Measurements from ENCODE around the gene EXOC6B.

Gene EXOC6B

DNA sequence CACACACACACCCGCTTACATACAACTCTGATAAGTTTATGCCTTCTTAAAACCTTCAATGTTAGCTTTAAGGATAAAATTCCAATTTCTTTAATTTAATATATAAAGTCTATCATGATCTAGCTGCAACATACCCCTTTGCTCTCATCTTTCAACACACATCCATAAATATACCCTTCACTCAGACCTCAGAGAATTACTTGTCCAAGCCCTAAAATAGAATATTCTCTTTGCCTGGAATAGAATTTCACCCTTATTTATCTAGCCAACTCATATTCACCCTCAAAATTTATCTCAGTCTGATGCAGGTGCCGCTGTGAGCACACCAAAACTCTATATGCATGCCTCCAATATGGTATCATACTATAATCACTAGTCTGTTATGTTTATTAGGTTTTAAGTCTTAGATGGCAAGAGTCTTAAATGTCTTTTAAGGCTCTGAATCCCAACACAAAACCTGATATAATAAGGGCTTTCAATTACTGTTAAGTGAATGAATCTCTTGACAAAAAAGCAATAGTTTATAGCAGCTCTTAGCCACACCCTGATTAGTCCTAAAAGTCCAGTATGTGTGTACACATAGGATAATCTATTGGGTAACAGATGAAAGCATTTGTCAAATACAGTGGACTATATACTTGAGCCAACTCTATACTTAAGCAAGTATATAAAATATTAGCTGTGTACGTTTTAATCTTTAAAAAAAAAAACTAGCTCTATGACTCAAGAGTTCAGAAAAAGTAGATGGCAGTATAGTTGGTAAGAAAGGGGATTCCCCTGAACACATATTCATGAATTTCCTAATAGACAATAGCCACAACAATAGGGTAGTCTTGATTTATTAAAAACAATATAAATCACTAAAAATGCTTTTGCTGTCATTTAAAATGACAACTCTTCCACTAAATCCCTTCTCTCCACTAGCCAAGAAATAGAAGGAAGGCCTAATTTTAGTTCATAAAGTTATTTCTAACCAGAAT lies 144.5 kb downstream of the EXOC6B start:
- H3K79me2 ChIP-seq: no peaks in the 10 kb centered on the region
- H3K27me3 ChIP-seq (ENCODE audit: control insufficient read depth, insufficient read depth, low read length): no peaks in the 10 kb centered on the region
- H3K9me3 ChIP-seq (ENCODE audit: control insufficient read depth, low read length): no peaks in the 10 kb centered on the region
- no peak overlapping the region for H3K4me3 ChIP-seq (ENCODE audit: low read depth, low read length)
- H3K36me3 ChIP-seq (ENCODE audit: control insufficient read depth, insufficient read depth, low read length): no peaks in the 10 kb centered on the region
- TF ChIP-seq CTCF (IDR thresholded peaks at IDR 0.05): no peak
- H2AFZ ChIP-seq: no peak overlapping the region
- H3K4me2 ChIP-seq (ENCODE audit: low read length): no peak overlapping the region
- no peak overlapping the region for H3K9ac ChIP-seq
- H3K27ac ChIP-seq: no peak overlapping the region
- H3K4me1 ChIP-seq: peaks cover 4% of the 10 kb centered on the region

DNA sequence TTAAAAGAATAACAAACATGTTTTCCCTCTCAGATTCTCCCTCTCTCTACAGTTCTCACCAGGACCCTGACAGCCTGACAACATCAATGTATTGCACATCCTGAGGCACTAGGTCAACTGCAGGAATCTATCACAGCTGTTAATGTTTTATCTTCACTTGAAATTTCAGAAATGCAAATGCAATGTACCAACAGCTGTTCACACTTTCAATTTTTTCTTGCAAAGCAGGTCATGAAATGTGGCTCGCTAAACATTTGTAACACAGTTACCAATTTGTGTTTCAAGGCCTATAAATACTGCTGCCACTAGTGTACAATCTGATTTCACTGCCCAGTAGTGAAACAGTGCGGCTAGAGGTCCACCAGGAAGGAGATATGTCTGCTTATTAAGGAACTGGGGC lies 147.8 kb downstream of the EXOC6B start:
- no peak overlapping the region for H3K9ac ChIP-seq
- peaks cover 4% of the 10 kb centered on the region for H3K4me1 ChIP-seq
- H3K4me2 ChIP-seq (ENCODE audit: low read length): no peak overlapping the region
- no peaks in the 10 kb centered on the region for H3K79me2 ChIP-seq
- H3K27ac ChIP-seq: no peak overlapping the region
- TF ChIP-seq CTCF (IDR thresholded peaks at IDR 0.05): no peak
- H3K27me3 ChIP-seq (ENCODE audit: control insufficient read depth, insufficient read depth, low read length): no peaks in the 10 kb centered on the region
- no peaks in the 10 kb centered on the region for H3K9me3 ChIP-seq (ENCODE audit: control insufficient read depth, low read length)
- no peak overlapping the region for H2AFZ ChIP-seq
- H3K36me3 ChIP-seq (ENCODE audit: control insufficient read depth, insufficient read depth, low read length): no peaks in the 10 kb centered on the region
- no peak overlapping the region for H3K4me3 ChIP-seq (ENCODE audit: low read depth, low read length)

DNA sequence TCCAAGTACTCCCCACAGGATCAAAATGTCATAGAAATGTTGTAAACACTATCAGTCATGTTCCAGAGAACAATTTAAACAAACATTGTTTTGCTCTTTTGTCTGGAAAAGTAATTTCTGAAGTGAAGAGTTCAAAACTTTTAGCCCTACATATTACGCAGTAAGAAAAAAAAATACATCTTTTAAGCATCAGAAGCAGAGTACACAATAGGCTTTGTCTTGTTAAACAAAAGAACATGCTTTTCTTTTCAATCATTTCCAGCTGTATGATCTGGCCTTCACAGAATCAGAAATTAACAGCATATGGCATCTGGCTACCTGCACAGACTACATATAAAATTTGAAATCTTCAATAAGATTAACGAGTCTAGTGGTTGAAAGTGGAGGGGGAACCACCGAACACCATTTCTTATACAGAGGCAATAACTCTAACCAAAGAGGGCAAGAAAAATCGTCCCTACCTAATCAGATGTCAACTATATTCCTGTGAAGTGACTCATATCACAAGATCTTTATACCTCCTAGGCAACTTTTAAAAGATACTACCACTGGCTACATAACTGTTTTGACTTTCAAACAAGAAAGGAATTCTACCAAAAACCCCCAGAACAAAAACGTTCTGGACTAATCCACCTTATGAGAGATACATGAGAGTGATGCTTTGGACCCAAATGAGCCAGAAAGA lies 149.3 kb downstream of the EXOC6B start:
- TF ChIP-seq CTCF (IDR thresholded peaks at IDR 0.05): no peak
- H3K4me1 ChIP-seq: peaks cover 4% of the 10 kb centered on the region
- H3K4me2 ChIP-seq (ENCODE audit: low read length): no peak overlapping the region
- H3K27ac ChIP-seq: no peak overlapping the region
- no peak overlapping the region for H3K4me3 ChIP-seq (ENCODE audit: low read depth, low read length)
- H3K36me3 ChIP-seq (ENCODE audit: control insufficient read depth, insufficient read depth, low read length): no peaks in the 10 kb centered on the region
- no peak overlapping the region for H3K9ac ChIP-seq
- H3K79me2 ChIP-seq: no peaks in the 10 kb centered on the region
- H3K9me3 ChIP-seq (ENCODE audit: control insufficient read depth, low read length): no peaks in the 10 kb centered on the region
- no peaks in the 10 kb centered on the region for H3K27me3 ChIP-seq (ENCODE audit: control insufficient read depth, insufficient read depth, low read length)
- no peak overlapping the region for H2AFZ ChIP-seq

GRCh38 chr2:72674982-72675915 lies 150.6 kb downstream of the EXOC6B start:
- H3K27me3 ChIP-seq (ENCODE audit: control insufficient read depth, insufficient read depth, low read length): no peaks in the 10 kb centered on the region
- no peaks in the 10 kb centered on the region for H3K36me3 ChIP-seq (ENCODE audit: control insufficient read depth, insufficient read depth, low read length)
- H3K27ac ChIP-seq: no peak overlapping the region
- H3K79me2 ChIP-seq: no peaks in the 10 kb centered on the region
- no peak for TF ChIP-seq CTCF (IDR thresholded peaks at IDR 0.05)
- peaks cover 4% of the 10 kb centered on the region for H3K4me1 ChIP-seq
- no peak overlapping the region for H2AFZ ChIP-seq
- no peak overlapping the region for H3K4me2 ChIP-seq (ENCODE audit: low read length)
- H3K9me3 ChIP-seq (ENCODE audit: control insufficient read depth, low read length): no peaks in the 10 kb centered on the region
- H3K4me3 ChIP-seq (ENCODE audit: low read depth, low read length): no peak overlapping the region
- no peak overlapping the region for H3K9ac ChIP-seq

Data from parathyroid adenoma (tissue), 2 donors.